Peyer's patch (tissue), 4 donors: ENCODE measurements around the gene TMEM222.

Source experiments
- POLR2A ChIP-seq, 2 donors: fragments of 450-650 bp; IDR thresholded peaks; one replicate each; pipeline ENCODE4 v1.5.1; 2017; ENCODE audit warnings: antibody characterized with exemption in 2 of 2, mild to moderate bottlenecking in 2 of 2, moderate library complexity in 2 of 2
- TF ChIP-seq, protein P1 (sequence below), 6 experiments: fragments of 450-650 bp in 4 of 6; fragments of 200-600 bp in 2 of 6; sonication (generic) in 1 of 6; IDR thresholded peaks; one replicate each; pipeline ENCODE4 v1.5.1; 2017 to 2019; ENCODE audit warnings: antibody characterized with exemption in 6 of 6, mild to moderate bottlenecking in 3 of 6, moderate library complexity in 1 of 6

- TF ChIP-seq, protein P1, sequence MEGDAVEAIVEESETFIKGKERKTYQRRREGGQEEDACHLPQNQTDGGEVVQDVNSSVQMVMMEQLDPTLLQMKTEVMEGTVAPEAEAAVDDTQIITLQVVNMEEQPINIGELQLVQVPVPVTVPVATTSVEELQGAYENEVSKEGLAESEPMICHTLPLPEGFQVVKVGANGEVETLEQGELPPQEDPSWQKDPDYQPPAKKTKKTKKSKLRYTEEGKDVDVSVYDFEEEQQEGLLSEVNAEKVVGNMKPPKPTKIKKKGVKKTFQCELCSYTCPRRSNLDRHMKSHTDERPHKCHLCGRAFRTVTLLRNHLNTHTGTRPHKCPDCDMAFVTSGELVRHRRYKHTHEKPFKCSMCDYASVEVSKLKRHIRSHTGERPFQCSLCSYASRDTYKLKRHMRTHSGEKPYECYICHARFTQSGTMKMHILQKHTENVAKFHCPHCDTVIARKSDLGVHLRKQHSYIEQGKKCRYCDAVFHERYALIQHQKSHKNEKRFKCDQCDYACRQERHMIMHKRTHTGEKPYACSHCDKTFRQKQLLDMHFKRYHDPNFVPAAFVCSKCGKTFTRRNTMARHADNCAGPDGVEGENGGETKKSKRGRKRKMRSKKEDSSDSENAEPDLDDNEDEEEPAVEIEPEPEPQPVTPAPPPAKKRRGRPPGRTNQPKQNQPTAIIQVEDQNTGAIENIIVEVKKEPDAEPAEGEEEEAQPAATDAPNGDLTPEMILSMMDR (IDR thresholded peaks at IDR 0.05), result no peak
- TF ChIP-seq POLR2A (IDR thresholded peaks at IDR 0.05), result no peak
Measured at GRCh38 chr1:27358038-27358927, 36.3 kb downstream of the TMEM222 start.
